MM.1S (cell line): ENCODE measurements around the gene ZFP62.

Experiments used
- DNase-seq: peaks from one replicate; pipeline ENCODE4 v3.0.0-alpha.2; 2015
- H2AFZ ChIP-seq: fragments of 300-600 bp; sonication (generic); 2 replicates; pipeline ENCODE4 v1.6.0; 2016; ENCODE audit warnings: antibody characterized with exemption, low read length
- H3F3A ChIP-seq: fragments of 300-600 bp; sonication (generic); 2 replicates; pipeline ENCODE4 v1.6.1; 2016; ENCODE audit warnings: mild to moderate bottlenecking, antibody characterized with exemption, low read length, moderate library complexity, mixed read lengths; ENCODE audit not compliant: insufficient read depth
- H3K27ac ChIP-seq: fragments of 300-600 bp; sonication (generic); 2 replicates; pipeline ENCODE4 v1.5.1; 2016; ENCODE audit warnings: mild to moderate bottlenecking, low read length
- H3K27me3 ChIP-seq: fragments of 300-600 bp; sonication (generic); replicated peaks from 2 replicates; pipeline ENCODE4 v1.6.0; 2016; ENCODE audit warnings: low read length; ENCODE audit not compliant: insufficient read depth
- H3K36me3 ChIP-seq: fragments of 300-600 bp; sonication (generic); replicated peaks from 2 replicates; pipeline ENCODE4 v1.6.1; 2016; ENCODE audit warnings: mild to moderate bottlenecking, low read length, mixed read lengths; ENCODE audit not compliant: insufficient read depth
- H3K4me1 ChIP-seq: fragments of 300-600 bp; sonication (generic); 2 replicates; pipeline ENCODE4 v1.6.1; 2016; ENCODE audit warnings: low read length, mixed read lengths
- H3K4me2 ChIP-seq: fragments of 300-600 bp; sonication (generic); 2 replicates; pipeline ENCODE4 v1.6.0; 2016; ENCODE audit warnings: low read depth, low read length
- H3K4me3 ChIP-seq: fragments of 300-600 bp; sonication (generic); 2 replicates; pipeline ENCODE4 v1.5.1; 2016; ENCODE audit warnings: low read length, mixed read lengths
- H3K79me2 ChIP-seq: fragments of 300-600 bp; sonication (generic); 2 replicates; pipeline ENCODE4 v1.6.1; 2016; ENCODE audit warnings: mixed run types, low read length, mixed read lengths
- H3K9ac ChIP-seq: fragments of 300-600 bp; sonication (generic); 2 replicates; pipeline ENCODE4 v1.6.1; 2016; ENCODE audit warnings: low read length, mixed read lengths
- H3K9me2 ChIP-seq: fragments of 300-600 bp; sonication (generic); replicated peaks from 2 replicates; pipeline ENCODE4 v1.6.1; 2016; ENCODE audit warnings: mild to moderate bottlenecking, low read length, mixed read lengths; ENCODE audit not compliant: insufficient read depth
- H3K9me3 ChIP-seq: fragments of 300-600 bp; sonication (generic); replicated peaks from 2 replicates; pipeline ENCODE4 v1.6.1; 2016; ENCODE audit warnings: mild to moderate bottlenecking, low read length, mixed read lengths; ENCODE audit not compliant: insufficient read depth
- H4K20me1 ChIP-seq: fragments of 300-600 bp; sonication (generic); 2 replicates; pipeline ENCODE4 v1.6.1; 2016; ENCODE audit warnings: mild to moderate bottlenecking, low read length, moderate library complexity, mixed read lengths; ENCODE audit not compliant: insufficient read depth
- CTCF ChIP-seq: fragments of 300-600 bp; sonication (generic); IDR thresholded peaks from 2 replicates; pipeline ENCODE4 v1.5.1; 2016; ENCODE audit warnings: antibody characterized with exemption, low read length, mixed read lengths
- EZH2 ChIP-seq: fragments of 300-600 bp; sonication (generic); optimal IDR thresholded peaks from 2 replicates; pipeline ENCODE3; 2017; ENCODE audit warnings: low read depth, mild to moderate bottlenecking, antibody characterized with exemption, low read length, mixed read lengths
- EZH2phosphoT487 ChIP-seq: fragments of 300-600 bp; sonication (generic); IDR thresholded peaks from 2 replicates; pipeline ENCODE4 v1.6.1; 2018; ENCODE audit warnings: antibody characterized with exemption, low read length

ZFP62 gene

GRCh38 chr5:180844858-180845257, 16.2 kb downstream of the ZFP62 start:
- no peak for DNase-seq
- TF ChIP-seq CTCF, result no peak
- TF ChIP-seq EZH2, result no peak
- no peak for TF ChIP-seq EZH2phosphoT487
- Histone ChIP-seq H3K9me2 (no peaks in the 10 kb centered on the region), H3K9ac (no peak overlapping the region), H3F3A (no peaks in the 10 kb centered on the region), H2AFZ (no peak overlapping the region), H3K4me1 (no peaks in the 10 kb centered on the region), H3K4me2 (no peak overlapping the region), H4K20me1 (no peaks in the 10 kb centered on the region), H3K36me3 (peaks cover 6% of the 10 kb centered on the region; the same call in 1 of the 2 replicates), H3K4me3 (no peak overlapping the region), H3K27me3 (no peaks in the 10 kb centered on the region), H3K79me2 (no peaks in the 10 kb centered on the region), H3K27ac (no peak overlapping the region), H3K9me3 (no peaks in the 10 kb centered on the region)

GRCh38 chr5:180844432-180844831, 16.6 kb downstream of the ZFP62 start:
- Histone ChIP-seq H3K27ac (no peak overlapping the region), H3K4me3 (no peak overlapping the region), H3F3A (no peaks in the 10 kb centered on the region), H3K4me2 (no peak overlapping the region), H2AFZ (no peak overlapping the region), H3K36me3 (0 out of 2 replicates have a peak, but pooled peaks cover 4% of the 10 kb centered on the region), H3K79me2 (no peaks in the 10 kb centered on the region), H3K9me2 (no peaks in the 10 kb centered on the region), H3K4me1 (no peaks in the 10 kb centered on the region), H3K9ac (no peak overlapping the region), H3K9me3 (no peaks in the 10 kb centered on the region), H4K20me1 (no peaks in the 10 kb centered on the region), H3K27me3 (no peaks in the 10 kb centered on the region)
- no peak for TF ChIP-seq CTCF
- TF ChIP-seq EZH2, result no peak
- no peak for TF ChIP-seq EZH2phosphoT487
- no peak for DNase-seq

GRCh38 chr5:180839935-180840334, 21.1 kb downstream of the ZFP62 start:
- Histone ChIP-seq H3K9me3 (no peaks in the 10 kb centered on the region), H2AFZ (no peak overlapping the region), H3K4me1 (no peaks in the 10 kb centered on the region), H3K9ac (no peak overlapping the region), H3K9me2 (no peaks in the 10 kb centered on the region), H3K27me3 (no peaks in the 10 kb centered on the region), H3K79me2 (no peaks in the 10 kb centered on the region), H3K27ac (no peak overlapping the region), H3K4me2 (no peak overlapping the region), H4K20me1 (no peaks in the 10 kb centered on the region), H3F3A (0 out of 2 replicates have a peak, but pooled peaks cover 4% of the 10 kb centered on the region), H3K4me3 (no peak overlapping the region), H3K36me3 (no peaks in the 10 kb centered on the region; the same call in 1 of the 2 replicates)
- no peak for TF ChIP-seq EZH2
- TF ChIP-seq CTCF, result no peak
- no peak for TF ChIP-seq EZH2phosphoT487
- DNase-seq, result no peak
